ENCODE results near the gene IPO9. TPM values are rescaled to one million over a fixed set of nuclear protein-coding genes. Genes with fewer than 3 reads are reported as not detected.
A peak's percentile ranks its signal among the peaks of the same experiment; 100 is the strongest.

The IPO9 gene
- total and polyA plus RNA-seq, 2 of the 4 experiments (the other 2 are of a cell fraction) = 14.0 to 23.4 TPM

DNA sequence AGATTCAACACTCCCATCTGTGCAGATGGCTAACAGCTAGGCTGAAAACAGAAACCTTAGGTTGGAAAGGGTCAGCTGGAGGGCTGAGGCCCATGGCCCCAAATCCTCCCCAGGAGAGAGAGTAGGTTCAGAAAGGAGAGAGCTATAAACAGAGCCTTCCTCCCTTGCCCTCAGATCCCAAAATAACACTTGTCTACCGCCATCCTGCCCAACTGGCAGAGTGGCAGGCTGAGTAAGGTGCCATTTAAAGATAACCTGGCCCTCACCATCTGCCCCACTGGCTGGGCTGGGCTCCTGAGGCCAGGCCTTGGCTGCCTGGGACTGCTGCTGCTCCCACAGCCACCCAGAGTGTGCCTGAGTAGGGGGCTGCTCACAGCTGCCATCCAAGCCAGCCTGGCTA is 55.5 kb downstream of the IPO9 start:
- in situ Hi-C loops (cut with MboI; ENCODE audit: low sequenced_read_pairs) = no loop called here
- WGBS, 2 experiments (ENCODE audit: extremely low coverage in 2 of 2, insufficient read length in 1 of 2) = 100% methylated on average over 1 of the region's 1 CpG; no CpG with 5 or more reads in 1 of the 2 experiments
- dilution Hi-C loops (cut with HindIII; ENCODE audit: low sequenced_read_pairs, unreplicated experiment) = no loop called here

More for the DNA sequence above, 55.5 kb downstream of the IPO9 start:
- H4K20me1 ChIP-seq (ENCODE audit: insufficient read depth, low read length) = no peaks in the 10 kb centered on the region; the same call in 1 of the 2 replicates
- no peak overlapping the region for H3K18ac ChIP-seq (ENCODE audit: low read depth, low read length)
- no peak overlapping the region for H4K5ac ChIP-seq (ENCODE audit: low read depth, low read length)
- peaks cover 26% of the 10 kb centered on the region for H3K4me1 ChIP-seq (ENCODE audit: control insufficient read depth, insufficient read depth, low read length)
- H3K4me3 ChIP-seq (ENCODE audit: insufficient read depth, low read depth, low read length) = no peak overlapping the region
- BruUV-seq (replicated peaks) = no TSS peak
- H3K27me3 ChIP-seq (ENCODE audit: control insufficient read depth, insufficient read depth, low read length) = no peaks in the 10 kb centered on the region
- H2AFZ ChIP-seq (replicated peaks; ENCODE audit: low read length, poor library complexity) = no peak overlapping the region
- DNase-seq = no peak
- H3K36me3 ChIP-seq (ENCODE audit: control insufficient read depth, insufficient read depth, low read length) = no peaks in the 10 kb centered on the region
- ChIA-PET POLR2A (ENCODE audit: unreplicated experiment) (no interaction called here), CTCF (interaction anchor here (0.5 kb wide), 1 partner anchor 52 kb away, joined by 4 read pairs; no protein-coding TSS in a partner anchor)
- TF ChIP-seq RAD21 (IDR thresholded peaks at IDR 0.05; ENCODE audit: low read length) (no peak), CHD1 (IDR thresholded peaks at IDR 0.05; ENCODE audit: low read depth, low read length) (no peak), BHLHE40 (IDR thresholded peaks at IDR 0.05; ENCODE audit: low read depth, low read length) (no peak), SMC3 (IDR thresholded peaks at IDR 0.05; ENCODE audit: low read depth, low read length) (no peak), MXI1 (IDR thresholded peaks at IDR 0.05; ENCODE audit: borderline replicate concordance, low read depth, low read length) (no peak), RCOR1 (IDR thresholded peaks at IDR 0.05; ENCODE audit: insufficient replicate concordance, low read length) (no peak), CEBPB (IDR thresholded peaks at IDR 0.05; ENCODE audit: low read depth, low read length) (no peak)
- TF ChIP-seq, protein P1, sequence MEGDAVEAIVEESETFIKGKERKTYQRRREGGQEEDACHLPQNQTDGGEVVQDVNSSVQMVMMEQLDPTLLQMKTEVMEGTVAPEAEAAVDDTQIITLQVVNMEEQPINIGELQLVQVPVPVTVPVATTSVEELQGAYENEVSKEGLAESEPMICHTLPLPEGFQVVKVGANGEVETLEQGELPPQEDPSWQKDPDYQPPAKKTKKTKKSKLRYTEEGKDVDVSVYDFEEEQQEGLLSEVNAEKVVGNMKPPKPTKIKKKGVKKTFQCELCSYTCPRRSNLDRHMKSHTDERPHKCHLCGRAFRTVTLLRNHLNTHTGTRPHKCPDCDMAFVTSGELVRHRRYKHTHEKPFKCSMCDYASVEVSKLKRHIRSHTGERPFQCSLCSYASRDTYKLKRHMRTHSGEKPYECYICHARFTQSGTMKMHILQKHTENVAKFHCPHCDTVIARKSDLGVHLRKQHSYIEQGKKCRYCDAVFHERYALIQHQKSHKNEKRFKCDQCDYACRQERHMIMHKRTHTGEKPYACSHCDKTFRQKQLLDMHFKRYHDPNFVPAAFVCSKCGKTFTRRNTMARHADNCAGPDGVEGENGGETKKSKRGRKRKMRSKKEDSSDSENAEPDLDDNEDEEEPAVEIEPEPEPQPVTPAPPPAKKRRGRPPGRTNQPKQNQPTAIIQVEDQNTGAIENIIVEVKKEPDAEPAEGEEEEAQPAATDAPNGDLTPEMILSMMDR (conservative IDR thresholded peaks at IDR 0.05; ENCODE audit: low read depth, low read length) = no peak
- no peak overlapping the region for H4K8ac ChIP-seq (ENCODE audit: low read depth in 2 of 2, low read length in 2 of 2)
- H3K4ac ChIP-seq (ENCODE audit: low read depth, low read length) = peak overlapping the region; percentile 27; the same call in 1 of the 2 replicates
- peak overlapping the region; percentile 37 for H2AK9ac ChIP-seq (replicated peaks; ENCODE audit: low read depth, low read length, poor library complexity)
- H3K9ac ChIP-seq (ENCODE audit: low read depth, low read length) = no peak overlapping the region
- H2BK120ac ChIP-seq (ENCODE audit: low read depth, low read length) = no peak overlapping the region
- H3K27ac ChIP-seq (ENCODE audit: insufficient read depth, low read length) = no peak overlapping the region
- intact Hi-C loops (cut with micrococcal nuclease) = loop anchor here (10.0 kb wide), 1 partner anchor 230 kb away; no protein-coding TSS in a partner anchor
- peaks cover 34% of the 10 kb centered on the region for H3K9me1 ChIP-seq (ENCODE audit: insufficient read depth, low read length)
- no peak overlapping the region for H3K4me2 ChIP-seq (ENCODE audit: low read depth, low read length)
- H2BK5ac ChIP-seq (ENCODE audit: low read depth, low read length, poor library complexity, severe bottlenecking) = no peak overlapping the region
- no peak overlapping the region for H3K56ac ChIP-seq (ENCODE audit: extremely low read depth, insufficient read depth, low read length)
- H3K79me1 ChIP-seq (ENCODE audit: low read depth in 1 of 2, low read length in 2 of 2) = peaks cover 2 to 14% of the 10 kb centered on the region in 2 experiments; a peak in 3 of 4 replicates
- no peak overlapping the region for H4K91ac ChIP-seq (ENCODE audit: insufficient read depth, low read depth, low read length)
- H2BK20ac ChIP-seq (ENCODE audit: low read depth, low read length) = no peak overlapping the region
- no peak for ATAC-seq (ENCODE audit: low read depth)
- H3K14ac ChIP-seq (replicated peaks; ENCODE audit: low read depth, low read length) = peak overlapping the region; percentile 56; the same call in 1 of the 2 replicates
- H2AK5ac ChIP-seq (ENCODE audit: low read depth, low read length) = peak overlapping the region; percentile 5; the same call in 1 of the 2 replicates
- H3K23ac ChIP-seq (ENCODE audit: low read depth, low read length) = peak overlapping the region; percentile 37; the same call in 1 of the 2 replicates
- H2BK15ac ChIP-seq (ENCODE audit: low read depth, low read length) = no peak overlapping the region
- H3K9me3 ChIP-seq (ENCODE audit: control insufficient read depth, insufficient read depth, low read length) = no peaks in the 10 kb centered on the region
